ENCODE measurements around the gene BTBD9. TPM values are rescaled to one million over a fixed set of nuclear protein-coding genes. Genes with fewer than 3 reads are reported as not detected.

Gene BTBD9
- total and polyA plus RNA-seq, 9 of the 15 experiments (the other 6 are each of a cell fraction or from before 2014, with no cell fraction given) = 0.08 to 1.6 (median 0.58) TPM

- Histone ChIP-seq H3K4me2 (ENCODE audit: insufficient read depth, low read length) (no peak overlapping the region), H3K4me3 (no peak overlapping the region), H3K9ac (ENCODE audit: insufficient read depth in 1 of 2, low read depth in 2 of 2, low read length in 2 of 2) (no peak overlapping the region), H3K9me3 (replicated peaks; ENCODE audit: control insufficient read depth, insufficient read depth, low read depth, low read length) (no peaks in the 10 kb centered on the region), H2AFZ (ENCODE audit: low read depth, low read length) (no peak overlapping the region), H3K4me1 (replicated peaks in 1 of 2; ENCODE audit: control insufficient read depth in 2 of 2, insufficient read depth in 2 of 2, low read length in 2 of 2) (no peaks in the 10 kb centered on the region), H4K20me1 (replicated peaks; ENCODE audit: control insufficient read depth, insufficient read depth, low read length) (no peaks in the 10 kb centered on the region), H3K79me2 (ENCODE audit: control insufficient read depth, insufficient read depth, low read length) (no peaks in the 10 kb centered on the region), H3K27ac (ENCODE audit: extremely low read depth, low read depth, low read length) (no peak overlapping the region), H3K9me1 (ENCODE audit: control insufficient read depth, insufficient read depth, low read length) (no peaks in the 10 kb centered on the region), H3K27me3 (ENCODE audit: control insufficient read depth in 2 of 2, insufficient read depth in 2 of 2, low read length in 2 of 2) (no peaks in the 10 kb centered on the region), H3K36me3 (ENCODE audit: control insufficient read depth, insufficient read depth, low read length) (peaks cover 65% of the 10 kb centered on the region)
- TF ChIP-seq DACH1 (IDR thresholded peaks at IDR 0.05; ENCODE audit: partially characterized antibody) (no peak), CCAR2 (IDR thresholded peaks at IDR 0.05; ENCODE audit: low read depth, low read length) (0 out of 2 replicates have a peak, but pooled peaks have one; percentile 84), HOMEZ (CRISPR knock-in tag; IDR thresholded peaks at IDR 0.05) (no peak)
- FAIRE-seq (no peak), ATAC-seq (no peak), DNase-seq (ENCODE audit: extremely low read depth in 1 of 4, low spot score in 3 of 4) (no peak)
- WGBS (ENCODE audit: insufficient coverage, low coverage, missing lambda C conversion rate) = 85% methylated on average over 1 of the region's 1 CpG
- intact Hi-C loops (cut with micrococcal nuclease) (no loop called here), in situ Hi-C loops (cut with MboI) (no loop called here)
- no TSS peak for BruUV-seq (replicated peaks)
- ChIA-PET POLR2A (interaction anchor here (0.6 to 1.7 kb wide), 3 partner anchors 9 to 190 kb away, joined by 3 read pairs; no protein-coding TSS in a partner anchor), CTCF (ENCODE audit: low intra/inter-chr PET ratio) (no interaction called here)
Measured at GRCh38 chr6:38676974-38677544, 37.3 kb upstream of the BTBD9 start.
